Liver (tissue), 9 donors: ENCODE measurements around the gene RBM20. TPM values are rescaled to one million over a fixed set of nuclear protein-coding genes. Genes with fewer than 3 reads are reported as not detected.

Experiments
- DNase-seq: peaks from one replicate; pipeline ENCODE4 v3.0.0-alpha.2; 2017; ENCODE audit warnings: low spot score
- H3K27ac ChIP-seq, 2 donors: one replicate each; pipeline ENCODE4 v1.7.0; 2013; ENCODE audit warnings: inconsistent platforms in 2 of 2, low read length in 2 of 2, control low read depth in 1 of 2, low read depth in 1 of 2, mild to moderate bottlenecking in 1 of 2
- H3K27me3 ChIP-seq, 4 donors: one replicate each; pipeline versions ENCODE4 v1.6.1 to v1.7.0; 2013; ENCODE audit warnings: low read length in 3 of 4, inconsistent platforms in 1 of 4, mild to moderate bottlenecking in 1 of 4, moderate library complexity in 1 of 4; ENCODE audit not compliant: control insufficient read depth in 4 of 4, insufficient read depth in 4 of 4
- H3K36me3 ChIP-seq, 4 donors: one replicate each; pipeline versions ENCODE4 v1.6.1 to v1.7.0; 2013; ENCODE audit warnings: low read length in 3 of 4, mild to moderate bottlenecking in 3 of 4, low read depth in 1 of 4, moderate library complexity in 1 of 4; ENCODE audit not compliant: control insufficient read depth in 4 of 4, insufficient read depth in 3 of 4
- H3K4me1 ChIP-seq, 4 donors: one replicate each; pipeline versions ENCODE4 v1.6.1 to v1.7.0; 2013; ENCODE audit warnings: low read length in 3 of 4, mild to moderate bottlenecking in 3 of 4, moderate library complexity in 1 of 4; ENCODE audit not compliant: control insufficient read depth in 4 of 4, insufficient read depth in 4 of 4
- H3K4me3 ChIP-seq, 3 donors: one replicate each; pipeline versions ENCODE4 v1.6.1 to v1.7.0; 2013; ENCODE audit warnings: low read length in 3 of 3, control low read depth in 1 of 3, low read depth in 1 of 3, mild to moderate bottlenecking in 1 of 3
- H3K9ac ChIP-seq, 2 donors: one replicate each; pipeline ENCODE4 v1.7.0; 2013; ENCODE audit warnings: low read length in 2 of 2, mild to moderate bottlenecking in 2 of 2, moderate library complexity in 2 of 2, control low read depth in 1 of 2, low read depth in 1 of 2
- H3K9me3 ChIP-seq, 4 donors: one replicate each; pipeline versions ENCODE4 v1.6.1 to v1.7.0; 2013; ENCODE audit warnings: low read length in 3 of 4; ENCODE audit not compliant: control insufficient read depth in 4 of 4
- EGR1 ChIP-seq, 2 donors: IDR thresholded peaks; 2 replicates each; pipeline ENCODE4 v1.6.1; 2016 to 2018; ENCODE audit warnings: antibody characterized with exemption in 2 of 2, low read depth in 2 of 2
- FOXA1 ChIP-seq: IDR thresholded peaks from 2 replicates; pipeline ENCODE4 v1.6.1; 2016; ENCODE audit warnings: antibody characterized with exemption
- FOXA2 ChIP-seq: IDR thresholded peaks from 2 replicates; pipeline ENCODE4 v1.6.1; 2016; ENCODE audit warnings: antibody characterized with exemption
- GABPA ChIP-seq, 2 donors: IDR thresholded peaks in 1 of 2; conservative IDR thresholded peaks in 1 of 2; 2 replicates each; pipeline ENCODE4 v1.6.1; 2016; ENCODE audit warnings: antibody characterized with exemption in 2 of 2, mild to moderate bottlenecking in 1 of 2, moderate library complexity in 1 of 2
- HNF4A ChIP-seq, 2 donors: conservative IDR thresholded peaks; 2 replicates each; pipeline ENCODE4 v1.6.1; 2016; ENCODE audit warnings: antibody characterized with exemption in 2 of 2, mild to moderate bottlenecking in 2 of 2
- HNF4G ChIP-seq: IDR thresholded peaks from 2 replicates; pipeline ENCODE4 v1.6.1; 2016; ENCODE audit warnings: antibody characterized with exemption
- JUND ChIP-seq, 2 donors: IDR thresholded peaks; 2 replicates each; pipeline ENCODE4 v1.6.1; 2016; ENCODE audit warnings: antibody characterized with exemption in 2 of 2
- NR2F2 ChIP-seq: IDR thresholded peaks from 2 replicates; pipeline ENCODE4 v1.6.1; 2016; ENCODE audit warnings: antibody characterized with exemption
- RAD21 ChIP-seq, 2 donors: IDR thresholded peaks; 2 replicates each; pipeline ENCODE4 v1.6.1; 2016; ENCODE audit warnings: antibody characterized with exemption in 2 of 2, mild to moderate bottlenecking in 2 of 2
- REST ChIP-seq: IDR thresholded peaks from 2 replicates; pipeline ENCODE4 v1.6.1; 2016; ENCODE audit warnings: antibody characterized with exemption, mild to moderate bottlenecking
- RXRA ChIP-seq, 2 donors: IDR thresholded peaks; 2 replicates each; pipeline ENCODE4 v1.6.1; 2017 to 2018; ENCODE audit warnings: antibody characterized with exemption in 2 of 2, mild to moderate bottlenecking in 1 of 2
- SP1 ChIP-seq: IDR thresholded peaks from 2 replicates; pipeline ENCODE4 v1.6.1; 2018; ENCODE audit warnings: antibody characterized with exemption, mild to moderate bottlenecking
- TAF1 ChIP-seq: conservative IDR thresholded peaks from 2 replicates; pipeline ENCODE4 v1.6.1; 2016; ENCODE audit warnings: antibody characterized with exemption, mild to moderate bottlenecking
- YY1 ChIP-seq: IDR thresholded peaks from 2 replicates; pipeline ENCODE4 v1.6.1; 2016; ENCODE audit warnings: antibody characterized with exemption, mild to moderate bottlenecking
- ZBTB33 ChIP-seq: IDR thresholded peaks from 2 replicates; pipeline ENCODE4 v1.6.1; 2016; ENCODE audit warnings: antibody characterized with exemption
- WGBS: extraction: QIAGEN DNeasy Blood & Tissue Kit; methylation state at CpG from one replicate; pipeline ENCODE4 v1.1.7; 2013; 5-methylcytosine and 5-hydroxymethylcytosine counted together
- polyA plus RNA-seq, 2 donors: library from polyadenylated mRNA; stranded (reverse) in 1 of 2; unstranded in 1 of 2; fragments of 200-250 nt in 1 of 2; fragments of >200 nt in 1 of 2; fragmentation: Nextera tagmentation in 1 of 2; extraction: Ambion mirVana in 1 of 2; gene quantifications; one replicate each; pipeline versions ENCODE4 v1.2.1 to v1.2.3, GENCODE V29; 2013 to 2015
- total RNA-seq, 2 donors: library from RNA; depleted of rRNA; stranded (reverse); fragments of >200 nt; gene quantifications; one replicate each; pipeline ENCODE4 v1.2.3, GENCODE V29; 2014
- TF ChIP-seq, protein P1 (sequence below): IDR thresholded peaks from 2 replicates; pipeline ENCODE4 v1.6.1; 2016; ENCODE audit warnings: antibody characterized with exemption
- TF ChIP-seq, protein P2 (sequence below): fragments of 150-350 bp; IDR thresholded peaks from 2 replicates; pipeline ENCODE4 v1.5.1; 2017; ENCODE audit warnings: improper control_type of control experiment, low read depth, low read length; ENCODE audit not compliant: missing input control
- TF ChIP-seq, protein P3 (sequence below): IDR thresholded peaks from 2 replicates; pipeline ENCODE4 v1.6.1; 2016; ENCODE audit warnings: antibody characterized with exemption
- donor health status: healthy.
- donor health status: healthy.
- donor health status: healthy.
- donor health status: healthy.
- donor health status: healthy.

RBM20 gene
- total and polyA plus RNA-seq, 4 donors = 0.03 to 0.08 (median 0.05) TPM; not detected in 1

GRCh38 chr10:110792476-110793125, 148.5 kb downstream of the RBM20 start:
- Histone ChIP-seq H3K27ac (peak overlapping the region in 1 of 2 donors; percentile 73), H3K4me3 (peak overlapping the region in 1 of 3 donors; percentile 22), H3K9ac (no peak overlapping the region), H3K36me3 (no peaks in the 10 kb centered on the region), H3K9me3 (no peaks in the 10 kb centered on the region), H3K4me1 (peaks cover 2 to 17% (median 9%) of the 10 kb centered on the region in 4 donors), H3K27me3 (no peaks in the 10 kb centered on the region)
- DNase-seq = no peak
- TF ChIP-seq RAD21 (IDR thresholded peaks at IDR 0.05) = no peak
- TF ChIP-seq YY1 = no peak
- TF ChIP-seq RXRA (IDR thresholded peaks at IDR 0.05) = no peak
- TF ChIP-seq FOXA1 = no peak
- TF ChIP-seq REST = no peak
- TF ChIP-seq EGR1 (IDR thresholded peaks at IDR 0.05; ENCODE audit: low read depth in 2 of 2) = no peak
- no peak for TF ChIP-seq SP1
- 59% methylated on average over 3 of the region's 3 CpGs for WGBS

GRCh38 chr10:110793128-110793812, 149.1 kb downstream of the RBM20 start:
- H3K4me1 ChIP-seq = peaks cover 2 to 17% (median 9%) of the 10 kb centered on the region in 4 donors
- WGBS = 32% methylated on average over 9 of the region's 9 CpGs
- TF ChIP-seq RAD21 (IDR thresholded peaks at IDR 0.05) = peak in 1 of 2 donors; percentile 19
- TF ChIP-seq ZBTB33 = no peak
- TF ChIP-seq GABPA (IDR thresholded peaks at IDR 0.05 in 1 of 2, conservative IDR thresholded peaks at IDR 0.05 in 1 of 2) = peak; percentile 25 to 30
- peak; percentile 47 for TF ChIP-seq YY1
- no peak for TF ChIP-seq SP1
- peak; percentile 21 for TF ChIP-seq TAF1
- TF ChIP-seq HNF4A (conservative IDR thresholded peaks at IDR 0.05) = peak in 1 of 2 donors; percentile 27
- TF ChIP-seq FOXA1 = no peak
- no peak for TF ChIP-seq HNF4G
- TF ChIP-seq NR2F2 = no peak
- no peak for TF ChIP-seq JUND (IDR thresholded peaks at IDR 0.05)
- TF ChIP-seq REST = no peak
- TF ChIP-seq RXRA (IDR thresholded peaks at IDR 0.05) = no peak
- TF ChIP-seq FOXA2 = no peak
- no peak for TF ChIP-seq EGR1 (IDR thresholded peaks at IDR 0.05; ENCODE audit: low read depth in 2 of 2)
- TF ChIP-seq, protein P1, sequence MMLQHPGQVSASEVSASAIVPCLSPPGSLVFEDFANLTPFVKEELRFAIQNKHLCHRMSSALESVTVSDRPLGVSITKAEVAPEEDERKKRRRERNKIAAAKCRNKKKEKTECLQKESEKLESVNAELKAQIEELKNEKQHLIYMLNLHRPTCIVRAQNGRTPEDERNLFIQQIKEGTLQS = no peak
- TF ChIP-seq, protein P2, sequence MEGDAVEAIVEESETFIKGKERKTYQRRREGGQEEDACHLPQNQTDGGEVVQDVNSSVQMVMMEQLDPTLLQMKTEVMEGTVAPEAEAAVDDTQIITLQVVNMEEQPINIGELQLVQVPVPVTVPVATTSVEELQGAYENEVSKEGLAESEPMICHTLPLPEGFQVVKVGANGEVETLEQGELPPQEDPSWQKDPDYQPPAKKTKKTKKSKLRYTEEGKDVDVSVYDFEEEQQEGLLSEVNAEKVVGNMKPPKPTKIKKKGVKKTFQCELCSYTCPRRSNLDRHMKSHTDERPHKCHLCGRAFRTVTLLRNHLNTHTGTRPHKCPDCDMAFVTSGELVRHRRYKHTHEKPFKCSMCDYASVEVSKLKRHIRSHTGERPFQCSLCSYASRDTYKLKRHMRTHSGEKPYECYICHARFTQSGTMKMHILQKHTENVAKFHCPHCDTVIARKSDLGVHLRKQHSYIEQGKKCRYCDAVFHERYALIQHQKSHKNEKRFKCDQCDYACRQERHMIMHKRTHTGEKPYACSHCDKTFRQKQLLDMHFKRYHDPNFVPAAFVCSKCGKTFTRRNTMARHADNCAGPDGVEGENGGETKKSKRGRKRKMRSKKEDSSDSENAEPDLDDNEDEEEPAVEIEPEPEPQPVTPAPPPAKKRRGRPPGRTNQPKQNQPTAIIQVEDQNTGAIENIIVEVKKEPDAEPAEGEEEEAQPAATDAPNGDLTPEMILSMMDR = no peak
- TF ChIP-seq, protein P3, sequence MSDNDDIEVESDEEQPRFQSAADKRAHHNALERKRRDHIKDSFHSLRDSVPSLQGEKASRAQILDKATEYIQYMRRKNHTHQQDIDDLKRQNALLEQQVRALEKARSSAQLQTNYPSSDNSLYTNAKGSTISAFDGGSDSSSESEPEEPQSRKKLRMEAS = peak; percentile 38
- H3K27me3 ChIP-seq = no peaks in the 10 kb centered on the region
- no peak overlapping the region for H3K9ac ChIP-seq
- no peaks in the 10 kb centered on the region for H3K9me3 ChIP-seq
- H3K27ac ChIP-seq = peak overlapping the region; percentile 24 to 73
- H3K36me3 ChIP-seq = no peaks in the 10 kb centered on the region
- peak overlapping the region in 1 of 3 donors; percentile 22 for H3K4me3 ChIP-seq
- DNase-seq = no peak
